GM21737 (cell line): ENCODE results near the gene POLE.

Source experiments
- ATAC-seq: cut with Tn5 transposase; IDR thresholded peaks from one replicate; pipeline ENCODE4 v1.9.1; 2021; ENCODE audit warnings: mild to moderate bottlenecking, moderate library complexity; ENCODE audit not compliant: unreplicated experiment

Gene POLE

DNA sequence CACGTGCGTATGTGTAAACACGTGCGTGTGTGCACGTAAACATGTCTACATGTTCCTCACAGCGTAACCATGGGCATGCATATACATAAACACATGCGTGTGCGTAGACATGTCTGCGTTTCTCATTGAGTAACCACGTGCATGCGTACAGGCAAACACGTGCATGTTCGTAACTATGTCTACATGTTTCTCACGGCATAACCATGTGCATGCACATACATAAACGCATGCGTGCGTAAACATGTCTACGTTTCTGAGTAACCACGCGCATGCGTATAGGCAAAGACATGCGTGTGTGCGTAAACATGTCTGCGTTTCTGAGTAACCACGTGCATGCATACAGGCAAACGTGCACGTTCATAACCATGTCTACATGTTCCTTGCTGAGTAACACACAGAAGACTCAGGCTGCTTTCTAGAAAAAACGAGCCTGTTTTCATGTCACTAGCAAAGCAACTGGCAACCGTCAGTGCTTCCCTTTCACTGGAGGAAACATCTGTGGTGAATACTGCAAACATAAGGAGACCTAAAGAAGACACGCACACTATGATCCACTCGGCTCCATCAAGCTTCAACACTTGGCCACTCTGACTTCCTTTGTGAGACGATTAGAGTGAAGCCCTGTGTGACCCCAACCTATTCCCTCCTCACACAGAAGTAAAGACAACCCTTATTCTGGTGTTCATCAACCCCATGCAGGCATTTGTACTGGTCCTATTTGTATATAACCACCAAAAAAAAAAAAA, 28.8 kb downstream of the POLE start:
- no peak for ATAC-seq

GRCh38 chr12:132657004-132657727, 30.0 kb downstream of the POLE start:
- no peak for ATAC-seq

GRCh38 chr12:132653567-132654290, 33.4 kb downstream of the POLE start:
- no peak for ATAC-seq

GRCh38 chr12:132651444-132652100, 35.6 kb downstream of the POLE start:
- ATAC-seq, result no peak

DNA sequence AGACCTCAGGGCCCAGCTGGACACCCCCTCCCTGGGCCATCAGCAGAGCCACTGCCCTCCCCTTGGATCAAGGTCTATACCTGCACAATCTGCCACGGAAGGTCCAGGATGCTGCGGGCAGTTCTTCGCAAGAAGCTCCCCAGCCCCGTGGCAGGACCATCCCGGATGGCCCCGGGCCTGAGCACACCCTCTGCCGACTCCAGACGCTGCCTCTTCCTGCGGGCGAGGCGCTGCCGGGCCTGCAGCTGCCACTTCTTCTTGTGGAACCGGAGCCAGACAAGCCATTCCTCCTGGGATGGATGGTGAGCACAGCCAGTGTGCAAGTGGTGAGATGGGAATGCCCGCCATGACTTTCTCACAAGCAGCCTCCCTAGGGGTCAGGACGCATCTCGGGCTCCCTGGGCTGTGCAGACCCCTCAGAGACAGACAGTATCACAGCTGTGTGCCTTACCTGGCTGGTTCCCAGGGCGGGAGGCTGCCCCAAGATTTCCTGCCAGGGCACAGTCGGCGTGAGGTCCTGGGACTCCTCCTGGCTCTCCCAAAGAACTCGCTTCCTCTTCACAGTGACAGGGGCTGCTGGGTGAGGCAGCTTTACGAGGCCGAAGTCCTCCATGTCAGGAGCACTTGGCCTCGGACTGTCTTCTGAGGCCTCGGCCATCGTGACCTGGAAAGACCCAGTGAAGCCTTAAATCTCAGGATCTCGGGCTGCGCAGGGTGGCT, 37.8 kb downstream of the POLE start:
- no peak for ATAC-seq

DNA sequence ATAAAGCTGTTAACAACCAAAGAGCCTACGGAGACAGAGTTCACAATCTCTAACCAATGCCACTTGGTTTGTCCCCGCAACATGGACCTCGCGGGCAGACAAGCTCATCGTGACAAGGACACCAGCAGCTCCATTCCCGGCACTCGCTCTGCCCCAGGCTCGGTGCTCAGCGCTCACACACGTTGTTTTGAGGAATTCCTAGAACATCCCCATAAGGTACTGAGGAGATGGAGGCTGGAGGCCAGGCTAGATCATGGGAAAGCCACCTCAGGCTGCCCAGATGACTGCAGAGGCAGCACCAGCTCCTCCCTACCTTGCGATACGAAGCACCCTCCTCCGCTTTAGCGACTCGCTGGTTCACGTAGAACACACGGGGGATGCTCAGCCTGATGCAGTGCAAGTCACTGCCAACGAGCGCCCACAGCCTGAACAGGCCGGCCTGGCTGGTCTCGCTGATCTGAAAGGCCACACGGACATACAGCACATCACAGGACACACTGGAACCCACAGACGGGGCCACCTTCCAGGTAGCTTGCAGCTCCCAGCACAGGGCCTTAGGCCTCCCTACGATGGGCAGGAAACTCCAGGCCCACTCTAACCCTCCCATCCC, 38.4 kb downstream of the POLE start:
- no peak for ATAC-seq

GRCh38 chr12:132647858-132648257, 39.3 kb downstream of the POLE start:
- no peak for ATAC-seq

DNA sequence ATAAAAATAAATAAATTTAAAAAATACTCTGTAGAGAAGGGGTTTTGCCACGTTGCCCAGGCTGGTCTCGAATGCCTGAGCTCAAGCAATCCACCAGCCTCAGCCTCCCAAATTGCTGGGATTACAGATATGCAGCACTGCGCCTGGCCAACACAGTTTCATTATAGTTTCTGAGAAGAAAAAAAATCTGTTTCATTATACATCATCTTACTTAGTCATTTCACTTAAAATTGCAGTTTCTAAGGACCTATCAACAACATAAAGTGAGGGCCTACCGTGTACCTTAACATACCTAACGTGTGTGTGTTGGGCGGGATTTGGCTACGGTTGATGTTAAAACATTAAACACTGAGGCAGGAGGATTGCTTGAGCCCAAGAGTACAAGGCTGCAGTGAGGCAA, 40.3 kb downstream of the POLE start:
- ATAC-seq, result no peak

DNA sequence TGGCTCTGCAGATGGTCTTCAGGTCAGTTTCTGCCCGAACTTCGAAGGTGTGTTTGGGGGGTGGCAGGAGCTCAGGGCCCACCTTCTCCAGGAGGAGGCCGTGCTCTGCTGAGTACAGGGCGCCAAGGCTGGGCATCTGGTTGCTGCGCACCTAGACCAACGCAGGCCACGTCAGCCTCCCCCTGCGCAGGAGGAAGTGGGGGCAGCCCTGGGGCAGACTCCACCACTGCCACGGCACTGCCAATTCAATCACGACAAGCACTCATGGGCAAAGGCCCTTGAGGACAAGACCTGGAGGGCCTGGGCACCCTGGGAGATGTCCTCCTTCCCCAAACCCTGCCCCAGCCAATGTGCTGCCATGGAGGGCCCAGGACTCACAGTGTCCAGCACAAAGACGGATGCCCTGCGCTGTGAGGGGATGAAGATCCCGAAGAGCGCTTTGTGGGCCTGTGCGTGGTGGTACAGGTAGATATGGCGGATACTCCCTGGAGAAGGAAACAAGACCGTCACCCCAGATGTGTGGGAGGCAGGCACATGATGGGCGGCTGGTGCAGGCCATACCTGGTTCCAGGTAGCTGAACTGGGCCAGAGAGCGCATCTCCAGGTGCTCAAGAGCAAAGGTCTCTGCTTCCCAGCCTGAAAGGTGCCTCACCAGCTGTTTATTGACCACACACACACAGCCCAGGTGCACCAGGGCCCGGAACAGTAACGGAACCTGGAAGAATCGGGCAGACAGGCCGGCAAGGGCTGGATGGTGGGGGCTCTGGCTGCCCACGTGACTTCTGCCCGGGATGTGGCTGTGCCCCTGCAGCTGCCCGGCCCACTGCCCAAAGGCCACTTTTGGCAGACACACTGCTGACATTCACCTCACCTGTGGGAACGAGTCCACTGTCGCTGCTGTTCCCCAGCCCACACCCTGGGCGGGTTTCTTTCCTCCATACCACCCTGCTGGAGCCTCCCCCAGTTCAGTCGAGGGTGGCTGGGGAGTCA, 44.0 kb downstream of the POLE start:
- no peak for ATAC-seq

DNA sequence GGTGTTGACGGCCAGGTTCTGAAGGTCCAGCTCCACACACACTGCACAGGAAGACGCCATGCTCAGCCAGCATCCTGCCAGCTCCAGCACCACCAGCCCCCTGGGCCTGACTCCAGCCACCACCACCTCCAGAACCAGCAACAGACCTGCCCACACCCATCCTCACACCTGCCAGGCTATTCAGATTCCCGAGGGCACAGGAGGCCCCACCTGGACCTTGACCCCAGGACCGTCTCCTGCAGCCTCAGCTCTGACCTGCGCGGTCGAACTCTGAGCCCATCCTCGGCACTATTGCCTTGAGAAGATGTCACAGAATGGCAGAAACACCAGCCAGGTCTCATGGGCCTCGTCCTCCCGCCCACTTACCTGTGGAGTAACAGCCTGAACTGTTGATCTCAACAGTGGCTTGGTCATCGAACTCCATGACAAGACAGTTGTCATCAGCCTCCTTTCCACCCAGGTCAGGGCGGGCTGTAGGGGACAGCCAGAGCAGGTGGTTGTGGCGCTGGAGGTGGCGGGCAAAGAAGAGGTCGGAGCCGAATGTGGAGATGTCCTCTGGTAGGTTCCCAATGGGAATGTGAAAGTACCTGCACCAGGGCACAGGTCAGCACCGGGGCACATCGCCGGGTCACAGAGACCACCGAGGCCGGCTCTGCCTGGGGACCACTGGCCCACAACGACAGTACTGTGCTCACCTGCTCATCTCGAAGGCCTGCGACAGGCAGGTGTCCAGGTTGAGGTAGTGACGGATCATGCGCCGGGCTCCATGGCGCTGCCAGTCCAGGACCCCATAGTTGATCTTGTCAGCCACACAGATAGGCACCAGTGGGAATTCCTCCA, 45.1 kb downstream of the POLE start:
- ATAC-seq, result no peak

- ATAC-seq, result no peak
These were observed 46.2 kb downstream of the POLE start for GRCh38 chr12:132640936-132641335.

GRCh38 chr12:132639956-132640520, 47.1 kb downstream of the POLE start:
- ATAC-seq, result no peak

GRCh38 chr12:132638541-132639408, 48.4 kb downstream of the POLE start:
- no peak for ATAC-seq

GRCh38 chr12:132637811-132638210, 49.3 kb downstream of the POLE start:
- no peak for ATAC-seq

DNA sequence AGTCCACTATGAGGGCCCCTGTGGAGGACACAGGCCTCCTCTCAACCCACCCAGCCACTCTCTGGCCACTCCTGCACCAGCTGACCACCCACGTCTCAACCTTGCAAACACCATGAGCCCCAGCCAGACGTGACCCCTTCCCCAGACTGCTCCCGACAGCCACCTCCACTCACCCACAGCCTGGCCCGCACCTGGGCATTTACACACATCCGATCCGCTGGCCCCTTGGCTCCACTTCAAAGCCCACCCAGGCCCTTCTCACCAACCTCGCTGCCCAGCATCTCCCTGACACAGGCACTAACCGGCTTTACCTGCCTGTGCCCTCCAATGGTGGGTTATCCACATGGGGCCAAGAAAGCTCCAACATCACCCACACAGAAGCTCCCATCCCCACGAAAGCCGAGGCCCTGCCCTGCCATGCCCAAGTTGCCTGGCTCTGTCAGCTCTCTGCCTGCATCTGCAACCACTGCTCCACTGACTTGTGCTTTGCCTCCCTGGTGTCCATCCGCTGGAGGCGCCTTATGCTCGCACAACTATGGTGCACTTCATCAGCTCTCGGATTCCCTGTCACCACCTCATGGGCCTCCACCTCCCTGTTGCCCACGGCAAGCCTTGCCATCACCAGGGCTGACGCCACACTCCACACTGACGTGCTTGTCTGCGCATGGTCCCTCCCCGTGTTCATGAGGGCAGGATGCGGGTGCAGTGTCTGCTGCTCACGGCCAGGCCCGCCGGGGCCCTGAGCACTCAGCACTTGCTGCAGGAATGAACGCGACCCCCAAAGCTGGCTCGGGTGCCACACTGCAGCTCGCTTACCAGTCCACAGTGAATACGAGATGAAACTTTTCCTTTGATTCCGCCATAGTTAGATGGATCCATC, 51.8 kb downstream of the POLE start:
- no peak for ATAC-seq

DNA sequence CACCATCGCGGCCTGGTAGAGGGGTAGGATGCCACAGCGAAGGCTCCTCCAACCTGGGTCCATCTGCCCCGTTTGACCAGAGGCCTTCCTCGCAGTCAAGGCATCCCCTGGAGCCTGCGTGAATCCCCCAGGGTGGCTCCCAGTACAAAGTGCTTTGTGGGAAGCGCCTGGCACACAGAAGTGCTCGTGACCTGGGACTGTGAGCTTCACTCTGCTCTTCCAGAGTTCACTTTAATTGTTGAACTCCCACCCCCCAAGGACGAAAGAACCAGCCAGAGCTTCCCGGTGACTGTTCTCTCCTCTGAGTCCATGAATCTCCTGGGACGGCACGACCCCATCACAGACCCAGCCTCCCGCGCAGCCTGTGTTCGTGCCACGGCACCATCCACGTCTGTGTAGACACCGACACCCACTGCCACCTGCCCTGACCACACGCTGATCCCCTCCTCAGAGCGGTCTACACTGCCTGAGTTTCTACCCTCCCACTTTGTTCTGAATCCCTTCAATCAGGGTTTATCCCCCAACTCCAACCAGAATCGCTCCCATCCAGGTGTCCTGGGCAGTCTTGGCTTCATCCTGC, 52.6 kb downstream of the POLE start:
- no peak for ATAC-seq
